ENCODE data around the gene GPR35. TPM values are rescaled to one million over a fixed set of nuclear protein-coding genes. Genes with fewer than 3 reads are reported as not detected.

The GPR35 gene
- total RNA-seq, 4 donors from 2014 or later = 1.2 to 2.8 (median 2.4) TPM

- DNase-seq (ENCODE audit: low spot score in 2 of 2) = peak in 1 of 2 donors; percentile 85
- H3K4me3 ChIP-seq (ENCODE audit: low read depth, poor library complexity, severe bottlenecking) = no peak overlapping the region
- TF ChIP-seq POLR2A (IDR thresholded peaks at IDR 0.05) (no peak), CTCF (IDR thresholded peaks at IDR 0.05) (no peak)
- WGBS, 2 donors = 95 to 96% methylated on average over 13 to 15 of the region's 17 CpGs
- intact Hi-C loops (cut with DNase I; ENCODE audit: low total_unique reads) = no loop called here
These were observed 26.9 kb upstream of the GPR35 start for GRCh38 chr2:240598311-240598911.

GRCh38 chr2:240599141-240599583, 26.1 kb upstream of the GPR35 start:
- intact Hi-C loops (cut with DNase I; ENCODE audit: low total_unique reads) = no loop called here
- no peak overlapping the region for H3K4me3 ChIP-seq (ENCODE audit: low read depth, poor library complexity, severe bottlenecking)
- no peak for TF ChIP-seq CTCF (IDR thresholded peaks at IDR 0.05)
- no peak for TF ChIP-seq POLR2A (IDR thresholded peaks at IDR 0.05)
- peak in 1 of 2 donors; percentile 58 for DNase-seq (ENCODE audit: low spot score in 2 of 2)
- WGBS, 2 donors = 90 to 93% methylated on average over 11 of the region's 11 CpGs

- TF ChIP-seq POLR2A (IDR thresholded peaks at IDR 0.05) (no peak), CTCF (IDR thresholded peaks at IDR 0.05) (no peak)
- no peak overlapping the region for H3K4me3 ChIP-seq (ENCODE audit: low read depth, poor library complexity, severe bottlenecking)
- DNase-seq (ENCODE audit: low spot score in 2 of 2) = peak in 1 of 2 donors; percentile 82
- intact Hi-C loops (cut with DNase I; ENCODE audit: low total_unique reads) = no loop called here
- WGBS, 2 donors = 91% methylated on average over 16 of the region's 16 CpGs
These were observed 24.8 kb upstream of the GPR35 start for GRCh38 chr2:240600451-240600961.

GRCh38 chr2:240601061-240601830, 24.0 kb upstream of the GPR35 start:
- intact Hi-C loops (cut with DNase I; ENCODE audit: low total_unique reads) = no loop called here
- 89 to 91% methylated on average over 15 to 20 of the region's 20 CpGs for WGBS, 2 donors
- peak in 1 of 2 donors; percentile 53 for DNase-seq (ENCODE audit: low spot score in 2 of 2)
- TF ChIP-seq CTCF (IDR thresholded peaks at IDR 0.05) (no peak), POLR2A (IDR thresholded peaks at IDR 0.05) (no peak)
- no peak overlapping the region for H3K4me3 ChIP-seq (ENCODE audit: low read depth, poor library complexity, severe bottlenecking)

- intact Hi-C loops (cut with DNase I; ENCODE audit: low total_unique reads) = no loop called here
- H3K4me3 ChIP-seq (ENCODE audit: low read depth, poor library complexity, severe bottlenecking) = no peak overlapping the region
- TF ChIP-seq POLR2A (IDR thresholded peaks at IDR 0.05) = no peak
- TF ChIP-seq CTCF (IDR thresholded peaks at IDR 0.05) = no peak
- 94 to 97% methylated on average over 10 to 11 of the region's 11 CpGs for WGBS, 2 donors
- DNase-seq (ENCODE audit: low spot score in 2 of 2) = peak in 1 of 2 donors; percentile 65
These were observed 23.5 kb upstream of the GPR35 start for GRCh38 chr2:240601831-240602160.
